Measurements from ENCODE around the gene MAGI1.

DNA sequence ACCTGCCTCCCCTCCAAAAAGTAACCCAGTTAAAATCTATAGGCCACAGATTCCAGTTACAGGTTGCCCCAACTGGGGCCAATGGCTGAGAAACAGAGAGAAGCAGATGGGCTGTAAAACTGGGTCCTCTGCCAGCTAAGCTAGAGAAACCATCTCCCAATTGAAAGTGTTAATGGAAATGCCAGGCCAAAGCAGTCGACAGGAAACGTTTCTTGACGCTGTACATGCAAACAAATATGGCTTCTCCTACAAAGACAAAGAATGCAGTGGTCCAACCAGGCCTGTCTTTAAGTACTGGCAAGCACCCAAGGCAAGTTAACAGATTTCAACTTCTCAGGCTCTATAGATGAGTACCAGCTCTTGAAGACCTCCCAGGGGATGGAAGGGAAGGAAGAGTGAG lies 71.3 kb downstream of the MAGI1 start:
- TF ChIP-seq, protein P1, sequence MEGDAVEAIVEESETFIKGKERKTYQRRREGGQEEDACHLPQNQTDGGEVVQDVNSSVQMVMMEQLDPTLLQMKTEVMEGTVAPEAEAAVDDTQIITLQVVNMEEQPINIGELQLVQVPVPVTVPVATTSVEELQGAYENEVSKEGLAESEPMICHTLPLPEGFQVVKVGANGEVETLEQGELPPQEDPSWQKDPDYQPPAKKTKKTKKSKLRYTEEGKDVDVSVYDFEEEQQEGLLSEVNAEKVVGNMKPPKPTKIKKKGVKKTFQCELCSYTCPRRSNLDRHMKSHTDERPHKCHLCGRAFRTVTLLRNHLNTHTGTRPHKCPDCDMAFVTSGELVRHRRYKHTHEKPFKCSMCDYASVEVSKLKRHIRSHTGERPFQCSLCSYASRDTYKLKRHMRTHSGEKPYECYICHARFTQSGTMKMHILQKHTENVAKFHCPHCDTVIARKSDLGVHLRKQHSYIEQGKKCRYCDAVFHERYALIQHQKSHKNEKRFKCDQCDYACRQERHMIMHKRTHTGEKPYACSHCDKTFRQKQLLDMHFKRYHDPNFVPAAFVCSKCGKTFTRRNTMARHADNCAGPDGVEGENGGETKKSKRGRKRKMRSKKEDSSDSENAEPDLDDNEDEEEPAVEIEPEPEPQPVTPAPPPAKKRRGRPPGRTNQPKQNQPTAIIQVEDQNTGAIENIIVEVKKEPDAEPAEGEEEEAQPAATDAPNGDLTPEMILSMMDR (IDR thresholded peaks at IDR 0.05), result no peak
- TF ChIP-seq POLR2A (IDR thresholded peaks at IDR 0.05), result no peak
- TF ChIP-seq EP300 (IDR thresholded peaks at IDR 0.05), result no peak
- TF ChIP-seq POLR2AphosphoS5 (IDR thresholded peaks at IDR 0.05), result no peak
